Measurements from ENCODE around the gene EYA3. TPM values are rescaled to one million over a fixed set of nuclear protein-coding genes. Genes with fewer than 3 reads are reported as not detected.

EYA3 gene
- total and polyA plus RNA-seq, 8 donors = 22.9 to 33.0 (median 29.1) TPM

DNA sequence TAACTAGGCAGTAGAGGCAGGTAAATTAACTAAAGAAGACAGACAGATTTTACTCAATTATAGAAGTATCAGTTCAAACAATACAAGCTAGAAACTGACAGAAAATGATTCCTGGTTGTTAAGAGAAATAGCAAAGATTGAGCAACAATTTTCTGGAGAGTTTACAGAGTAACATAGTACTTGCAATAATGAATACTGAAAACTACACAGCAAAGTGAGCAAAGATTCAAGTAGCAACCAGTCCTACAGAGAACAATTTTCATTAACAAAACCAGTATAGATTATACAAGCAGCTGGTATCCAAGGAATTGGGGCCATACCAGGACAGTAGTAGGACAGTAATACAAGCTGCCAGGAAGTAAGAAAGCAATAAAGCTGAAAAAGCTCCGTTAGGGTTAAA, 37.6 kb downstream of the EYA3 start:
- intact Hi-C loops (cut with DNase I) = no loop called here
- Histone ChIP-seq H3K9me3 (no peaks in the 10 kb centered on the region), H3K4me3 (no peak overlapping the region), H3K27me3 (no peaks in the 10 kb centered on the region), H3K27ac (no peak overlapping the region), H3K4me1 (peaks cover 0 to 18% of the 10 kb centered on the region in 2 donors), H3K36me3 (peaks cover 0 to 21% of the 10 kb centered on the region in 2 donors)
- TF ChIP-seq, protein P1, sequence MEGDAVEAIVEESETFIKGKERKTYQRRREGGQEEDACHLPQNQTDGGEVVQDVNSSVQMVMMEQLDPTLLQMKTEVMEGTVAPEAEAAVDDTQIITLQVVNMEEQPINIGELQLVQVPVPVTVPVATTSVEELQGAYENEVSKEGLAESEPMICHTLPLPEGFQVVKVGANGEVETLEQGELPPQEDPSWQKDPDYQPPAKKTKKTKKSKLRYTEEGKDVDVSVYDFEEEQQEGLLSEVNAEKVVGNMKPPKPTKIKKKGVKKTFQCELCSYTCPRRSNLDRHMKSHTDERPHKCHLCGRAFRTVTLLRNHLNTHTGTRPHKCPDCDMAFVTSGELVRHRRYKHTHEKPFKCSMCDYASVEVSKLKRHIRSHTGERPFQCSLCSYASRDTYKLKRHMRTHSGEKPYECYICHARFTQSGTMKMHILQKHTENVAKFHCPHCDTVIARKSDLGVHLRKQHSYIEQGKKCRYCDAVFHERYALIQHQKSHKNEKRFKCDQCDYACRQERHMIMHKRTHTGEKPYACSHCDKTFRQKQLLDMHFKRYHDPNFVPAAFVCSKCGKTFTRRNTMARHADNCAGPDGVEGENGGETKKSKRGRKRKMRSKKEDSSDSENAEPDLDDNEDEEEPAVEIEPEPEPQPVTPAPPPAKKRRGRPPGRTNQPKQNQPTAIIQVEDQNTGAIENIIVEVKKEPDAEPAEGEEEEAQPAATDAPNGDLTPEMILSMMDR (IDR thresholded peaks at IDR 0.05) = no peak
- ATAC-seq (peak; percentile 69), DNase-seq (no peak)

DNA sequence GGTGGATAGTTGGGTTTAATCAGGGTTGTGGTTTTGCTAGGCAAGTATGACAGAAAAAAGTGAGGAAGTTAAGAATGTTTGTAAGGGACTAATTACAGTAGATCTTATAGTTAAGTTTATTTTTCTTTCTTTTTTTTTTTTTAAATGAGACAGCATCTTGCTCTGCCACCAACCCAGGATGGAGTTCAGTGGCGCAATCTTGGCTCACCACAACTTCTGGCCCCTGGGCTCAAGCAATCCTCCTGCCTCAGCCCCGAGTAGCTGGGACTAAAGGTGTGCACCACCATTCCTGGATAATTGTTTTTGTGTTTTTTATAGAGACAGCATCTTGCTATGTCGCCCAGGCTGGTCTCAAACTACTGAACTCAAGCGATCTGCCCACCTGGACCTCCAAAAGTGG, 41.7 kb downstream of the EYA3 start:
- Histone ChIP-seq H3K27me3 (no peaks in the 10 kb centered on the region), H3K27ac (peak overlapping the region in 1 of 2 donors; percentile 5), H3K4me1 (peaks cover 0 to 14% of the 10 kb centered on the region in 2 donors), H3K4me3 (no peak overlapping the region), H3K9me3 (no peaks in the 10 kb centered on the region), H3K36me3 (peaks cover 0 to 37% of the 10 kb centered on the region in 2 donors)
- intact Hi-C loops (cut with DNase I) = no loop called here
- DNase-seq = no peak
- ATAC-seq = no peak
- TF ChIP-seq, protein P1 (IDR thresholded peaks at IDR 0.05) = no peak

DNA sequence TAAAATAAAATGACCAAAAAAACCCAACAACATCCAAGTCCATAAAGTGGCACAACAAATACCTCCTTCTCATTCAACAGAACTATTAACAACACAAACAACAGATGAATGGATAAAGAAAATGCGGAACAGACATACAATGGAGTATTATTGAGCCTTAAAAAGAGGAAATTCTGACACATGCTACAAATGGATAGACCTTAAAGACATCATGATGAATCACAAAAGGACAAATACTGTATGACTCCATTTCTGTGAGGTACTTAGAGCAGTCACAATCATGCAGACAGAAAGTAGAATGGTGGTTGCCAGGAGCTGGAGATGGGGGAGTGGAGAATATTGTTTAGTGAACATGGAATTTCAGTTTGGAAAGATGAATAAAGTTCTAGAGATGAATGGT, 42.6 kb downstream of the EYA3 start:
- H3K27ac ChIP-seq = no peak overlapping the region
- peaks cover 0 to 46% of the 10 kb centered on the region in 2 donors for H3K36me3 ChIP-seq
- ATAC-seq (no peak), DNase-seq (no peak)
- intact Hi-C loops (cut with DNase I) = no loop called here
- H3K9me3 ChIP-seq = no peaks in the 10 kb centered on the region
- peaks cover 0 to 14% of the 10 kb centered on the region in 2 donors for H3K4me1 ChIP-seq
- H3K4me3 ChIP-seq = no peak overlapping the region
- TF ChIP-seq, protein P1 (IDR thresholded peaks at IDR 0.05) = no peak
- H3K27me3 ChIP-seq = no peaks in the 10 kb centered on the region

DNA sequence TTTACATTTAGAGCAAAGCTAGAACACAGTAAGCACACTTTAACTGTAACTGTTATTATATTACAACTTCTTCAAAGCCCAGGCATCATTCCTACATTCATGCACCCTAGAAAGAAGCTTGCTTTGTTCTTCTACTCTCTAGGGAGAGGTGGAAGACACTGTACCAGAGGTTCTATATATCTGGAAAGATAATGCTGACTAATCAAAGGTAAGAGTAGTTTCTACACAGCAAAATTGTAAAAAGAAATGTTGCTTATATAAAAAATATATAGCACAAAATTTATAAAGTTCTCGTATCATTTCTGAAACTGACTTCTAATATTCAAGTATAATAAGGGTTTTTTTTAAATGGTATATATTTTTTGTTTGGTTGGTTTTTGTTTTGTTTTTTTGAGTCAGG, 44.0 kb downstream of the EYA3 start:
- H3K9me3 ChIP-seq = no peaks in the 10 kb centered on the region
- no peaks in the 10 kb centered on the region for H3K27me3 ChIP-seq
- H3K27ac ChIP-seq = no peak overlapping the region
- TF ChIP-seq, protein P1 (IDR thresholded peaks at IDR 0.05) = no peak
- no peak overlapping the region for H3K4me3 ChIP-seq
- intact Hi-C loops (cut with DNase I) = no loop called here
- peaks cover 0 to 14% of the 10 kb centered on the region in 2 donors for H3K4me1 ChIP-seq
- peaks cover 0 to 59% of the 10 kb centered on the region in 2 donors for H3K36me3 ChIP-seq
- DNase-seq (no peak), ATAC-seq (no peak)

DNA sequence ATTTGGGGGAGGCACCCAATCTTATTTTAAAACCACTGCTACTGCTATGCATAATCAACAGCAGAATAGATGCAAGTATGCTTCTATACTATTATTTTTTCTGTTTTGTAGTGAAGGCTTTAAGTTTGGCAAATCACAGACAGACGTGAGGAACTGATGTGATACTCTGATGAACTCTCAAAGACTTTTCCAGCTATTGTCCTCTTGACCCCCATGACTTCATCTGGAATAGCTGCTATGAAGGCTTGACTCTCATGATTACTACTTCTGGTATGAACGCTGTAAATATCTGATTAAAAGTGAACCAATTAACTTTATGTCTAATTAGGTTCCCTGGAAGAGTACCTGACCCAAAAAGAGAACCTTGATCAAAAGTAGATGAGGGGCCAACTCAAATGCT, 49.1 kb downstream of the EYA3 start:
- Histone ChIP-seq H3K4me3 (no peak overlapping the region), H3K9me3 (no peaks in the 10 kb centered on the region), H3K36me3 (peaks cover 0 to 53% of the 10 kb centered on the region in 2 donors), H3K27me3 (no peaks in the 10 kb centered on the region), H3K27ac (no peak overlapping the region), H3K4me1 (no peaks in the 10 kb centered on the region)
- intact Hi-C loops (cut with DNase I) = no loop called here
- TF ChIP-seq, protein P1 (IDR thresholded peaks at IDR 0.05) = no peak
- DNase-seq (no peak), ATAC-seq (no peak)

Measured in left lung (tissue), 10 donors.